MCF 10A (cell line): ENCODE results near the gene HRH2. TPM values are rescaled to one million over a fixed set of nuclear protein-coding genes. Genes with fewer than 3 reads are reported as not detected.

Source experiments
- BruUV-seq: library from RNA; stranded (reverse); fragments of 400-500 nt; replicated peaks from 2 replicates; lab custom pipeline; 2021; lab: Mats Ljungman, UMichigan
- CTCF ChIA-PET: fragments of 300-600 bp; sonication (Branson Sonifier 250); formaldehyde crosslinking; extraction: SDS; loops from one replicate; lab custom pipeline; 2021; ENCODE audit warnings: antibody characterized with exemption, inconsistent platforms; lab: Yijun Ruan, JAX
- POLR2A ChIA-PET: fragments of 300-600, 350-650 bp; sonication (Branson Sonifier 250); formaldehyde crosslinking; extraction: SDS; loops from one replicate; lab custom pipeline; 2020; ENCODE audit warnings: antibody characterized with exemption, inconsistent platforms; lab: Yijun Ruan, JAX
- DNase-seq: peaks from one replicate; pipeline ENCODE4 v3.0.0-alpha.2; 2018; ENCODE audit not compliant: unreplicated experiment
- H3K27ac Mint-ChIP-seq: one replicate; pipeline ENCODE4 v1.8.0; 2022; ENCODE audit warnings: mild to moderate bottlenecking, low read depth, mixed read lengths; ENCODE audit not compliant: unreplicated experiment
- H3K27me3 Mint-ChIP-seq: one replicate; pipeline ENCODE4 v1.8.0; 2022; ENCODE audit warnings: mixed read lengths; ENCODE audit not compliant: insufficient read depth, unreplicated experiment
- H3K36me3 Mint-ChIP-seq: one replicate; pipeline ENCODE4 v1.8.0; 2022; ENCODE audit warnings: mild to moderate bottlenecking, moderate library complexity, mixed read lengths; ENCODE audit not compliant: insufficient read depth, unreplicated experiment
- H3K4me1 Mint-ChIP-seq: one replicate; pipeline ENCODE4 v1.8.0; 2022; ENCODE audit warnings: mixed read lengths; ENCODE audit not compliant: insufficient read depth, unreplicated experiment
- H3K4me3 Mint-ChIP-seq: one replicate; pipeline ENCODE4 v1.8.0; 2022; ENCODE audit warnings: mild to moderate bottlenecking, moderate library complexity, mixed read lengths; ENCODE audit not compliant: unreplicated experiment
- H3K9me3 Mint-ChIP-seq: one replicate; pipeline ENCODE4 v1.8.0; 2022; ENCODE audit warnings: mixed read lengths; ENCODE audit not compliant: unreplicated experiment
- CTCF ChIP-seq: fragments of 200-600 bp; IDR thresholded peaks from one replicate; pipeline ENCODE4 v1.8.0; 2022; ENCODE audit warnings: antibody characterized with exemption, mild to moderate bottlenecking; ENCODE audit not compliant: unreplicated experiment
- intact Hi-C: fragments of 100-400 bp; cut with micrococcal nuclease; formaldehyde crosslinking; loops from 2 replicates; pipeline ENCODE4 v1.14.1; 2022
- total RNA-seq: library from RNA; stranded (reverse); gene quantifications from 2 replicates; pipeline ENCODE4 v1.2.3, GENCODE V29; 2022

HRH2 gene
- total RNA-seq, 1 experiment from 2014 or later, result not detected

GRCh38 chr5:175655411-175655810, 2.5 kb upstream of the HRH2 start:
- Mint-ChIP-seq H3K36me3 (no peaks in the 10 kb centered on the region), H3K4me3 (no peak overlapping the region), H3K4me1 (no peaks in the 10 kb centered on the region), H3K9me3 (peaks cover 11% of the 10 kb centered on the region), H3K27me3 (peaks cover 35% of the 10 kb centered on the region), H3K27ac (no peak overlapping the region)
- no TSS peak for BruUV-seq
- ChIA-PET CTCF (interaction anchor here (1.8 kb wide), 1 partner anchor 121 kb away, joined by 9 read pairs; no protein-coding TSS in a partner anchor), POLR2A (no interaction called here)
- intact Hi-C loops, result no loop called here
- DNase-seq, result no peak
- no peak for TF ChIP-seq CTCF

GRCh38 chr5:175656966-175657365, 905 bp upstream of the HRH2 start:
- Mint-ChIP-seq H3K4me3 (no peak overlapping the region), H3K4me1 (no peaks in the 10 kb centered on the region), H3K27ac (no peak overlapping the region), H3K36me3 (no peaks in the 10 kb centered on the region), H3K9me3 (no peaks in the 10 kb centered on the region), H3K27me3 (peaks cover 47% of the 10 kb centered on the region)
- no TSS peak for BruUV-seq
- ChIA-PET CTCF (interaction anchor here (1.0 kb wide), 1 partner anchor 45 kb away, joined by 4 read pairs; no protein-coding TSS in a partner anchor), POLR2A (no interaction called here)
- no peak for DNase-seq
- TF ChIP-seq CTCF, result no peak
- intact Hi-C loops, result no loop called here

GRCh38 chr5:175658299-175659145, 651 bp downstream of the HRH2 start:
- ChIA-PET CTCF (interaction anchor here (0.6 kb wide), 1 partner anchor 1560 kb away, joined by 3 read pairs; no protein-coding TSS in a partner anchor), POLR2A (no interaction called here)
- Mint-ChIP-seq H3K9me3 (no peaks in the 10 kb centered on the region), H3K4me1 (no peaks in the 10 kb centered on the region), H3K4me3 (no peak overlapping the region), H3K36me3 (no peaks in the 10 kb centered on the region), H3K27ac (no peak overlapping the region), H3K27me3 (peaks cover 61% of the 10 kb centered on the region)
- DNase-seq, result no peak
- BruUV-seq, result no TSS peak
- TF ChIP-seq CTCF, result no peak
- intact Hi-C loops, result no loop called here

GRCh38 chr5:175659546-175660253, 1.8 kb downstream of the HRH2 start:
- no peaks in the 10 kb centered on the region for H3K4me1 Mint-ChIP-seq
- H3K4me3 Mint-ChIP-seq, result no peak overlapping the region
- H3K27ac Mint-ChIP-seq, result no peak overlapping the region
- DNase-seq, result no peak
- ChIA-PET POLR2A (interaction anchor here (0.6 kb wide), 1 partner anchor 1230 kb away, joined by 3 read pairs; no protein-coding TSS in a partner anchor), CTCF (interaction anchor here (0.6 kb wide), 1 partner anchor 1561 kb away, joined by 3 read pairs; no protein-coding TSS in a partner anchor)
- no peaks in the 10 kb centered on the region for H3K36me3 Mint-ChIP-seq
- peaks cover 72% of the 10 kb centered on the region for H3K27me3 Mint-ChIP-seq
- H3K9me3 Mint-ChIP-seq, result no peaks in the 10 kb centered on the region
- intact Hi-C loops, result no loop called here
- BruUV-seq, result no TSS peak
- no peak for TF ChIP-seq CTCF
